HepG2 (cell line): Measurements from ENCODE around the gene SRSF2. TPM values are rescaled to one million over a fixed set of nuclear protein-coding genes. Genes with fewer than 3 reads are reported as not detected.

Source experiments
- ATAD3A ChIP-seq: sonication (generic); formaldehyde crosslinking; IDR thresholded peaks from 2 replicates; pipeline ENCODE4 v1.4.0; 2020; ENCODE audit warnings: missing genetic modification reagents
- BRCA1 ChIP-seq: sonication (generic); formaldehyde crosslinking; IDR thresholded peaks from 2 replicates; pipeline ENCODE4 v1.4.0; 2020; ENCODE audit warnings: missing genetic modification reagents
- FOSL2 ChIP-seq: sonication (generic); formaldehyde crosslinking; IDR thresholded peaks from 2 replicates; pipeline ENCODE4 v1.4.0; 2020; ENCODE audit warnings: missing genetic modification reagents
- FOXC1 ChIP-seq: sonication (generic); formaldehyde crosslinking; IDR thresholded peaks from 2 replicates; pipeline ENCODE4 v1.8.0; 2022; ENCODE audit warnings: mild to moderate bottlenecking, missing genetic modification reagents, borderline replicate concordance
- NPAS2 ChIP-seq: sonication (generic); formaldehyde crosslinking; IDR thresholded peaks from 2 replicates; pipeline ENCODE4 v1.8.0; 2022; ENCODE audit warnings: mild to moderate bottlenecking, missing genetic modification reagents, borderline replicate concordance
- POLR2AphosphoS2 ChIP-seq: IDR thresholded peaks from 2 replicates; pipeline ENCODE4 v1.6.1; 2011; ENCODE audit warnings: low read depth, low read length, improper control_type of control experiment
- RARG ChIP-seq: sonication (generic); formaldehyde crosslinking; IDR thresholded peaks from 2 replicates; pipeline ENCODE4 v1.4.0; 2020; ENCODE audit warnings: low read depth, mild to moderate bottlenecking, missing genetic modification reagents
- RBAK ChIP-seq: sonication (generic); formaldehyde crosslinking; IDR thresholded peaks from 2 replicates; pipeline ENCODE4 v1.5.1; 2020; ENCODE audit warnings: mild to moderate bottlenecking, missing genetic modification reagents
- TRIM24 ChIP-seq: sonication (generic); formaldehyde crosslinking; IDR thresholded peaks from 2 replicates; pipeline ENCODE4 v1.8.0; 2022; ENCODE audit warnings: mild to moderate bottlenecking, missing genetic modification reagents
- XRCC5 ChIP-seq: fragments of 200-400 bp; formaldehyde crosslinking; optimal IDR thresholded peaks from 2 replicates; pipeline ENCODE3; 2017; ENCODE audit warnings: mild to moderate bottlenecking, low read length
- ZBTB38 ChIP-seq: sonication (generic); formaldehyde crosslinking; IDR thresholded peaks from 2 replicates; pipeline ENCODE4 v1.5.1; 2020; ENCODE audit warnings: mild to moderate bottlenecking, missing genetic modification reagents
- ZFAT ChIP-seq: sonication (generic); formaldehyde crosslinking; conservative IDR thresholded peaks from 2 replicates; pipeline ENCODE4 v1.8.1; 2023; ENCODE audit warnings: missing genetic modification reagents, inconsistent platforms
- ZFP82 ChIP-seq: sonication (generic); formaldehyde crosslinking; IDR thresholded peaks from 2 replicates; pipeline ENCODE4 v1.5.1; 2020; ENCODE audit warnings: mild to moderate bottlenecking, missing genetic modification reagents, borderline replicate concordance
- ZNF138 ChIP-seq: sonication (generic); formaldehyde crosslinking; IDR thresholded peaks from 2 replicates; pipeline ENCODE4 v1.5.0; 2020; ENCODE audit warnings: mild to moderate bottlenecking, low read depth, missing genetic modification reagents
- ZNF232 ChIP-seq: sonication (generic); formaldehyde crosslinking; IDR thresholded peaks from 2 replicates; pipeline ENCODE4 v1.4.0; 2020; ENCODE audit warnings: missing genetic modification reagents, borderline replicate concordance
- ZNF282 ChIP-seq: fragments of 450-650 bp; IDR thresholded peaks from 2 replicates; pipeline ENCODE4 v1.6.1; 2018; ENCODE audit not compliant: partially characterized antibody
- ZNF317 ChIP-seq: sonication (generic); formaldehyde crosslinking; IDR thresholded peaks from 2 replicates; pipeline ENCODE4 v1.5.0; 2020; ENCODE audit warnings: mild to moderate bottlenecking, missing genetic modification reagents
- ZNF326 ChIP-seq: sonication (generic); formaldehyde crosslinking; IDR thresholded peaks from 2 replicates; pipeline ENCODE4 v1.4.0; 2020; ENCODE audit warnings: missing genetic modification reagents, borderline replicate concordance
- ZNF557 ChIP-seq: sonication (generic); formaldehyde crosslinking; IDR thresholded peaks from 2 replicates; pipeline ENCODE4 v1.4.0; 2020; ENCODE audit warnings: missing genetic modification reagents
- ZNF598 ChIP-seq: sonication (generic); formaldehyde crosslinking; IDR thresholded peaks from 2 replicates; pipeline ENCODE4 v1.5.1; 2020; ENCODE audit warnings: mild to moderate bottlenecking, missing genetic modification reagents, borderline replicate concordance
- ZNF709 ChIP-seq: sonication (generic); formaldehyde crosslinking; IDR thresholded peaks from 2 replicates; pipeline ENCODE4 v1.5.0; 2020; ENCODE audit warnings: mild to moderate bottlenecking, missing genetic modification reagents
- ZSCAN31 ChIP-seq: sonication (generic); formaldehyde crosslinking; IDR thresholded peaks from 2 replicates; pipeline ENCODE4 v1.5.0; 2020; ENCODE audit warnings: low read depth, mild to moderate bottlenecking, missing genetic modification reagents
- polyA plus RNA-seq, 8 experiments: library from polyadenylated mRNA; depleted of rRNA in 3 of 8; stranded (reverse) in 7 of 8; unstranded in 1 of 8; fragments of >200 nt; fragmentation: Illumina TruSeq in 4 of 8; extraction: Trizol in 4 of 8; gene quantifications; 2 replicates each; pipeline versions ENCODE4 v1.2.1 to v1.2.3, GENCODE V29; 2011 to 2016; ENCODE audit warnings: low read depth in 4 of 8, missing spikeins in 1 of 8, mixed read lengths in 1 of 8; ENCODE audit not compliant: insufficient read depth in 1 of 8
- total RNA-seq, 5 experiments: library from RNA; depleted of rRNA; stranded (reverse); fragments of >200 nt; fragmentation: Illumina TruSeq; extraction: Trizol; gene quantifications; 2 replicates each; pipeline ENCODE4 v1.2.3, GENCODE V29; 2016; ENCODE audit warnings: low read depth in 1 of 5
- TF ChIP-seq, protein P1 (sequence below): sonication (generic); formaldehyde crosslinking; IDR thresholded peaks from 2 replicates; pipeline ENCODE4 v1.9.0; 2022; ENCODE audit warnings: missing genetic modification reagents, mild to moderate bottlenecking, borderline replicate concordance
- TF ChIP-seq, protein P2 (sequence below): sonication (generic); formaldehyde crosslinking; IDR thresholded peaks from 2 replicates; pipeline ENCODE4 v1.8.0; 2022; ENCODE audit warnings: missing genetic modification reagents, mild to moderate bottlenecking, inconsistent platforms, borderline replicate concordance
- TF ChIP-seq, protein P3 (sequence below): sonication (generic); formaldehyde crosslinking; conservative IDR thresholded peaks from 2 replicates; pipeline ENCODE4 v1.8.0; 2022; ENCODE audit warnings: low read depth, missing genetic modification reagents
- TF ChIP-seq, protein P4 (sequence below): sonication (generic); formaldehyde crosslinking; IDR thresholded peaks from 2 replicates; pipeline ENCODE4 v1.4.0; 2020; ENCODE audit warnings: missing genetic modification reagents, borderline replicate concordance

The SRSF2 gene
- total and polyA plus RNA-seq, 2 of the 13 experiments (the other 11 are each of a cell fraction or from before 2014, with no cell fraction given), result 306 to 319 TPM

DNA sequence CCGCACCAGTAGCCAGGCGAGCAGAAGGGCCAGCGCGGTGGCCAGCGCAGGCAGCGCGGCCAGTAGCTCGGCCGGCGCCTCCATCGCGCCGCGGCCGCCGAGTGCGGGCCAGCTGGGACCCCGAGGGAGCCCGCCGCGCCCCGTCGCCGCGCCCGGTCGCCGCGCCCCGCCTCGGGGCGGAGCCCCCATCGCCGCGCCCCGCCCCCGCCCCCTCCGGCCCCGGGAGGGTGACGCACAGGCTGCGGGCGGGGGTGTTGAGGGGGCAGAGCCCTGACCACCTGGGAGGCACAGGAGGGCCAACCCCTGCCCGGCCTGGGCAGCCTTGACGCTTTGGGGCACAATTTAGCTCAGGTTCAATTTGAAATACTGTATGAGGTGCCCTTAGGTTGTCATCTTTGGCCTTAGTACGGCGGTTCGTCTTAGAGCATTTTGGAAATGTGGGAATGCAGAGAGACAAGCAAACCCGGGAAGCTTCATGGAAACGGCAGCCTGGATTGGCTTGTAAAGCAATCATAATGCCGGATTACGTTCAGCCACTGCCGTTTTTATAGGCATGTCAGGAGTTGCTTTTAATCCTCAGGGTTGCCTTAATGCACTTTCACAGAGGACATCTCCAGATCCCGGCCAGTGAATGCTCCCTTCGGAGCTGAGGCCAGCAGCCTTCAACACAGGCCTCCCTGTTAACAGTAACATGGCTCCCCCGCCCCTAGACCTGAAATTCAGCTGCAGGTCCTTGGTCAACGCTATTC is 26.1 kb downstream of the SRSF2 start, which contains the start of gene MXRA7 (continued):
- TF ChIP-seq, protein P1, sequence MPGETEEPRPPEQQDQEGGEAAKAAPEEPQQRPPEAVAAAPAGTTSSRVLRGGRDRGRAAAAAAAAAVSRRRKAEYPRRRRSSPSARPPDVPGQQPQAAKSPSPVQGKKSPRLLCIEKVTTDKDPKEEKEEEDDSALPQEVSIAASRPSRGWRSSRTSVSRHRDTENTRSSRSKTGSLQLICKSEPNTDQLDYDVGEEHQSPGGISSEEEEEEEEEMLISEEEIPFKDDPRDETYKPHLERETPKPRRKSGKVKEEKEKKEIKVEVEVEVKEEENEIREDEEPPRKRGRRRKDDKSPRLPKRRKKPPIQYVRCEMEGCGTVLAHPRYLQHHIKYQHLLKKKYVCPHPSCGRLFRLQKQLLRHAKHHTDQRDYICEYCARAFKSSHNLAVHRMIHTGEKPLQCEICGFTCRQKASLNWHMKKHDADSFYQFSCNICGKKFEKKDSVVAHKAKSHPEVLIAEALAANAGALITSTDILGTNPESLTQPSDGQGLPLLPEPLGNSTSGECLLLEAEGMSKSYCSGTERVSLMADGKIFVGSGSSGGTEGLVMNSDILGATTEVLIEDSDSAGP, result no peak
- TF ChIP-seq, protein P2, sequence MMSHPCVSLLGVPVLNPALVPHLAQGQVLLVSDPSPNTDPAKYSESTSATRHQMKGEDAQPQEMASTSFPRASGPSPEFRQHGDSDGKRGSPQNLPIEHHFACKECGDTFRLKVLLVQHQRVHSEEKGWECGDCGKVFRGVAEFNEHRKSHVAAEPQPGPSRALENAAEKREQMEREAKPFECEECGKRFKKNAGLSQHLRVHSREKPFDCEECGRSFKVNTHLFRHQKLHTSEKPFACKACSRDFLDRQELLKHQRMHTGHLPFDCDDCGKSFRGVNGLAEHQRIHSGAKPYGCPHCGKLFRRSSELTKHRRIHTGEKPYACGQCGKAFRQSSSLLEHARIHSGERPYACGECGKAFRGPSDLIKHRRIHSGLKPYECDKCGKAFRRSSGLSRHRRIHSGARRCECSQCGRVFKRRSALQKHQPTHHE (CRISPR knock-in tag), result no peak
- TF ChIP-seq ZNF317, result no peak
- TF ChIP-seq TRIM24 (CRISPR knock-in tag), result no peak
- no peak for TF ChIP-seq BRCA1 (CRISPR knock-in tag)
- TF ChIP-seq ZNF709 (CRISPR knock-in tag), result no peak
- no peak for TF ChIP-seq ZFP82 (CRISPR knock-in tag)
- TF ChIP-seq ZNF138 (CRISPR knock-in tag), result no peak
- TF ChIP-seq NPAS2, result no peak
- TF ChIP-seq ZNF282, result no peak
- TF ChIP-seq, protein P3, sequence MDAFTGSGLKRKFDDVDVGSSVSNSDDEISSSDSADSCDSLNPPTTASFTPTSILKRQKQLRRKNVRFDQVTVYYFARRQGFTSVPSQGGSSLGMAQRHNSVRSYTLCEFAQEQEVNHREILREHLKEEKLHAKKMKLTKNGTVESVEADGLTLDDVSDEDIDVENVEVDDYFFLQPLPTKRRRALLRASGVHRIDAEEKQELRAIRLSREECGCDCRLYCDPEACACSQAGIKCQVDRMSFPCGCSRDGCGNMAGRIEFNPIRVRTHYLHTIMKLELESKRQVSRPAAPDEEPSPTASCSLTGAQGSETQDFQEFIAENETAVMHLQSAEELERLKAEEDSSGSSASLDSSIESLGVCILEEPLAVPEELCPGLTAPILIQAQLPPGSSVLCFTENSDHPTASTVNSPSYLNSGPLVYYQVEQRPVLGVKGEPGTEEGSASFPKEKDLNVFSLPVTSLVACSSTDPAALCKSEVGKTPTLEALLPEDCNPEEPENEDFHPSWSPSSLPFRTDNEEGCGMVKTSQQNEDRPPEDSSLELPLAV (CRISPR knock-in tag), result no peak
- TF ChIP-seq ATAD3A (CRISPR knock-in tag), result no peak
- TF ChIP-seq FOXC1 (CRISPR knock-in tag), result no peak
- TF ChIP-seq XRCC5, result peak; percentile 40
- no peak for TF ChIP-seq RBAK (CRISPR knock-in tag)
- TF ChIP-seq ZBTB38 (CRISPR knock-in tag), result no peak
- TF ChIP-seq ZNF232 (CRISPR knock-in tag), result 0 out of 2 replicates have a peak, but pooled peaks have one; percentile 41
- TF ChIP-seq POLR2AphosphoS2, result no peak
- TF ChIP-seq ZNF598, result 0 out of 2 replicates have a peak, but pooled peaks have one; percentile 34
- no peak for TF ChIP-seq ZNF326
- no peak for TF ChIP-seq ZNF557 (CRISPR knock-in tag)
- TF ChIP-seq, protein P4, sequence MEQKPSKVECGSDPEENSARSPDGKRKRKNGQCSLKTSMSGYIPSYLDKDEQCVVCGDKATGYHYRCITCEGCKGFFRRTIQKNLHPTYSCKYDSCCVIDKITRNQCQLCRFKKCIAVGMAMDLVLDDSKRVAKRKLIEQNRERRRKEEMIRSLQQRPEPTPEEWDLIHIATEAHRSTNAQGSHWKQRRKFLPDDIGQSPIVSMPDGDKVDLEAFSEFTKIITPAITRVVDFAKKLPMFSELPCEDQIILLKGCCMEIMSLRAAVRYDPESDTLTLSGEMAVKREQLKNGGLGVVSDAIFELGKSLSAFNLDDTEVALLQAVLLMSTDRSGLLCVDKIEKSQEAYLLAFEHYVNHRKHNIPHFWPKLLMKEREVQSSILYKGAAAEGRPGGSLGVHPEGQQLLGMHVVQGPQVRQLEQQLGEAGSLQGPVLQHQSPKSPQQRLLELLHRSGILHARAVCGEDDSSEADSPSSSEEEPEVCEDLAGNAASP (CRISPR knock-in tag), result no peak
- TF ChIP-seq RARG (CRISPR knock-in tag), result no peak
- peak; percentile 73 for TF ChIP-seq FOSL2 (CRISPR knock-in tag)
- TF ChIP-seq ZSCAN31 (CRISPR knock-in tag), result no peak
- no peak for TF ChIP-seq ZFAT
